Mucosa of stomach (tissue), 1 donor: Measurements from ENCODE around the gene FBXW12.

Source experiments
- H3K27me3 ChIP-seq: one replicate; pipeline ENCODE4 v1.7.0; 2013; ENCODE audit warnings: mild to moderate bottlenecking, low read length; ENCODE audit not compliant: control insufficient read depth, insufficient read depth
- H3K36me3 ChIP-seq: one replicate; pipeline ENCODE4 v1.7.0; 2013; ENCODE audit warnings: low read length; ENCODE audit not compliant: control insufficient read depth, insufficient read depth
- H3K4me1 ChIP-seq: one replicate; pipeline ENCODE4 v1.7.0; 2013; ENCODE audit warnings: mild to moderate bottlenecking, low read length; ENCODE audit not compliant: control insufficient read depth, insufficient read depth
- H3K4me3 ChIP-seq: one replicate; pipeline ENCODE4 v1.7.0; 2013; ENCODE audit warnings: low read length
- H3K9ac ChIP-seq: one replicate; pipeline ENCODE4 v1.7.0; 2013; ENCODE audit warnings: mild to moderate bottlenecking, low read length, moderate library complexity
- H3K9me3 ChIP-seq: one replicate; pipeline ENCODE4 v1.7.0; 2013; ENCODE audit warnings: mild to moderate bottlenecking, low read length, moderate library complexity; ENCODE audit not compliant: control insufficient read depth
- donor health status: Pancreatic carcinoma.

FBXW12 gene

DNA sequence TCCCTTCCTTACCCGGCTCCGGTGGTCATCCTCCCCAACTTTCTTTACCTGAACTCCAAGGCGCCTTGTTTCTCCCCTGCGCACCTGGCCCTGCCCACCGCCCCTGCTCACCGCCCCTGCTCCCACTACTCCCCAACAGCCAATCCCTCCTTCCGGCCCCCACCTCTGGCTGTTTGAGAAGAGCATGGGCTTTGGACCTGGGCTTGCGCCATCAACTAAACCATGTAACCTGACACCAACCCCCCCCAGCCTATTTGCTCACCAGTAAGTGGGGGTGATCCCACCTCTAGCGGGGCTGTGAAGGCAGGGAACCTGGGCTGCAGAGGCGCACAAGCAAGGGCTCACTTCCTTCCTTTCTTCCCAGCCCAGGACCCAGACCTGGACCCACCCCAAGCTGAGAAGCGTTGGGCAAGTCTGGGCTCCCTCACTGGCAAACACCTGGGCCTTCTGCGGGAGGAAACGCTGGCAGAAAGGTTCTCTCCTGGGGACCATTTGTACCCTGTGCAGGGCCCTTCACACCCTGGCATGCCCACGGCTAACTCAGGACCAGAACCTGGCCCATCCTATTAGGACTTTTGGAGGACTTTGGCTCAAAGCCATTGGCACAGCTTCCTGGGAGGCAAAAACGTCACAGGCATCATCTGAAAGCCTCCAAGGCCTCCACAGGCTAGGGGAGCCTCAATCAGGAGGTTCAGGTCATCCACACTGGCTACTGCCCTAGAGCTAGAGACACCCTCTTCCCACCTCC, 58.1 kb downstream of the FBXW12 start, which contains the start of gene PLXNB1:
TSS of gene PLXNB1 (minus strand) at position 127 of the 748 bp plus-strand sequence. CDS start 5,475 bp downstream, outside the sequence.
- H3K9me3 ChIP-seq: no peaks in the 10 kb centered on the region
- H3K27me3 ChIP-seq: no peaks in the 10 kb centered on the region
- no peaks in the 10 kb centered on the region for H3K36me3 ChIP-seq
- H3K4me3 ChIP-seq: peak within 1 kb of the TSS; percentile 40
- H3K9ac ChIP-seq: peak within 1 kb of the TSS; percentile 77
- peaks cover 72% of the 10 kb centered on the region for H3K4me1 ChIP-seq

DNA sequence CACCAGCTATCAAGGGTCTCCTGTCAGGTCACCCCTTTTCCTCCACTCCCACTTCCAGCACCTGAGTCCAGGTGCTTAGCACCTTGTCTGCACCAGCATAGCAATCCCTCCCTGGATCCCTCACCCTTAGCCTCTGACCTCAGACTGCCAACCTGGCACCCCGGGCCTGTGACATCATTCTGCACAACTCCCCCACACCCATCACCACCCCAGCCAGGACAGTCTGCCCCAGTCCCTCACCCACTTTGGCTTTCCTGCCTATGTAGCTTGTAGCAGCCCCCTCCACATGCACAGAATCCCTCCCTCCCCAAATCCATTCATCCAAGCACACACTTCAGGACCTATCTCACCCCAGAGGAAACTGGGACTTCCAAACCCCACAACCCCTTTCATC, 58.7 kb downstream of the FBXW12 start:
- Histone ChIP-seq H3K4me3 (peak overlapping the region; percentile 40), H3K9me3 (no peaks in the 10 kb centered on the region), H3K9ac (peak overlapping the region; percentile 77), H3K27me3 (no peaks in the 10 kb centered on the region), H3K36me3 (no peaks in the 10 kb centered on the region), H3K4me1 (peaks cover 67% of the 10 kb centered on the region)

- H3K4me1 ChIP-seq: peaks cover 68% of the 10 kb centered on the region
Observed at GRCh38 chr3:48431224-48432029, 59.4 kb downstream of the FBXW12 start.

GRCh38 chr3:48432411-48433371, 60.7 kb downstream of the FBXW12 start:
- H3K4me1 ChIP-seq: peaks cover 55% of the 10 kb centered on the region
- no peaks in the 10 kb centered on the region for H3K27me3 ChIP-seq
- H3K4me3 ChIP-seq: no peak overlapping the region
- H3K9ac ChIP-seq: no peak overlapping the region
- no peaks in the 10 kb centered on the region for H3K36me3 ChIP-seq
- no peaks in the 10 kb centered on the region for H3K9me3 ChIP-seq

More at GRCh38 chr3:48431224-48432029, 59.4 kb downstream of the FBXW12 start:
- Histone ChIP-seq H3K9ac (peak overlapping the region; percentile 77), H3K27me3 (no peaks in the 10 kb centered on the region), H3K9me3 (no peaks in the 10 kb centered on the region), H3K36me3 (no peaks in the 10 kb centered on the region), H3K4me3 (no peak overlapping the region)

- Histone ChIP-seq H3K9me3 (no peaks in the 10 kb centered on the region), H3K4me1 (peaks cover 48% of the 10 kb centered on the region), H3K4me3 (no peak overlapping the region), H3K36me3 (no peaks in the 10 kb centered on the region), H3K9ac (no peak overlapping the region), H3K27me3 (no peaks in the 10 kb centered on the region)
Observed at GRCh38 chr3:48433472-48434118, 61.6 kb downstream of the FBXW12 start.

GRCh38 chr3:48434591-48435222, 62.7 kb downstream of the FBXW12 start:
- H3K9ac ChIP-seq: no peak overlapping the region
- H3K27me3 ChIP-seq: no peaks in the 10 kb centered on the region
- no peaks in the 10 kb centered on the region for H3K9me3 ChIP-seq
- H3K4me1 ChIP-seq: peaks cover 48% of the 10 kb centered on the region
- H3K4me3 ChIP-seq: no peak overlapping the region
- H3K36me3 ChIP-seq: no peaks in the 10 kb centered on the region

GRCh38 chr3:48435223-48435595, 63.2 kb downstream of the FBXW12 start:
- no peaks in the 10 kb centered on the region for H3K9me3 ChIP-seq
- H3K36me3 ChIP-seq: no peaks in the 10 kb centered on the region
- no peaks in the 10 kb centered on the region for H3K27me3 ChIP-seq
- H3K4me1 ChIP-seq: peaks cover 43% of the 10 kb centered on the region
- H3K9ac ChIP-seq: no peak overlapping the region
- no peak overlapping the region for H3K4me3 ChIP-seq

GRCh38 chr3:48435774-48436476, 63.9 kb downstream of the FBXW12 start:
- no peaks in the 10 kb centered on the region for H3K36me3 ChIP-seq
- no peak overlapping the region for H3K4me3 ChIP-seq
- H3K27me3 ChIP-seq: no peaks in the 10 kb centered on the region
- peak overlapping the region; percentile 29 for H3K9ac ChIP-seq
- no peaks in the 10 kb centered on the region for H3K9me3 ChIP-seq
- H3K4me1 ChIP-seq: peaks cover 36% of the 10 kb centered on the region

GRCh38 chr3:48436477-48436787, 64.4 kb downstream of the FBXW12 start:
- Histone ChIP-seq H3K36me3 (no peaks in the 10 kb centered on the region), H3K4me3 (no peak overlapping the region), H3K9ac (no peak overlapping the region), H3K4me1 (peaks cover 35% of the 10 kb centered on the region), H3K9me3 (no peaks in the 10 kb centered on the region), H3K27me3 (no peaks in the 10 kb centered on the region)

GRCh38 chr3:48436855-48437254, 64.8 kb downstream of the FBXW12 start:
- Histone ChIP-seq H3K27me3 (no peaks in the 10 kb centered on the region), H3K4me1 (peaks cover 39% of the 10 kb centered on the region), H3K36me3 (no peaks in the 10 kb centered on the region), H3K9ac (no peak overlapping the region), H3K4me3 (no peak overlapping the region), H3K9me3 (no peaks in the 10 kb centered on the region)
